GM19395 (cell line): ENCODE results near the gene FHAD1.

ENCODE experiments used
- ATAC-seq: cut with Tn5 transposase; IDR thresholded peaks from one replicate; pipeline ENCODE4 v1.9.1; 2021; ENCODE audit warnings: mild to moderate bottlenecking, moderate library complexity; ENCODE audit not compliant: unreplicated experiment

FHAD1 gene

DNA sequence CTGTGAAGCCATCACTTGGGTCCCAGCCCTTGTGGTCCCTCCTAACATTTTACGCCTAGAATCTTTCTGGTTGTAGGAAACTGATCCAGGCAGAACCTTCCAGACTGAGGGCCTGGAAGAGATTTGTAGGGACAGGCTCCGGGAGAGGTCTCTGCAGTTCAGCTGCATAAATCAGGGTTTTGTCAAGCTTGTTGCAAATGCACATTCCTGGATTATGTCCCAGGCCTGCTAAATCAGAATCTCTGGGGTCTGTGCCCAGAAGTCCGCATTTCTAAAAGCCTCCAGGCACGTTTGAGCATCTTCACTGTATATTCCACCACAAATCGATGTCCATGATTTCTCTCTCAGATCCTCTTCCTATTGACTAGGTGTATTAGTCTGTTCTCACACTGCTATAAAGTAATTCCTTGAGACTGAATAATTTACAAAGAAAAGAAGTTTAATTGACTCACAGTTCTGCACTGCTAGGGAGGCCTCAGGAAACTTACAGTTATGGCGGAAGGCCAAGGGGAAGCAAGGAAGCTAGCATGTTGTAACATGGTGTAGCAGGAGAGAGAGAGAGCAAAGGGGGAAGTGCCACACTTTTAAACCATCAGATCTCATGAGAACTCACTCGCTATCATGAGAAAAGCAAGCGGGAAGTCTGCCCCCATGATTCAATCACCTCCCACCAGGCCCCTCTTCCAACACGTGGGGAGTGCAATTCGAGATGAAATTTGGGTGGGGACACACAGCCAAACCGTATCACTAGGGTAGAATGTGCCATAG, 1.2 kb upstream of the FHAD1 start:
- ATAC-seq: no peak

DNA sequence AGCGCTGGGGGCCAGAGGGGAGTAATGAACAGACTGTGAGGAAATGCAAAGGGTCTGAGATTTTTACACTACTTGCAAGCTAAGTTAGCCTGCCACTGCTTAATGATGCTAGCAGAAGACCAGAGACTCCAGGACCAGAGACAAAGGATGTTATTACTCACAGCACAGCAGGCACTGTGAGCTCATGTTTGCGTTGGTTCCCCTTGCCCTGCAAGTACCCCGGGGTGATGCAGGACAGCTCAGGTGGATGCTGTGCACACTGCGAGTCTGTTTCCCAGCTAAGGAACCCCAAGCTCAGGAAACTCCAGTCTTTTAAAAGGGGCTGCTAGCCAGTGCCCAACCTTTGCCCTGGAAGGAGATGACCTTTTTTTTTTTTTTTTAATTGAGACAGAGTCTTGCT, 1.2 kb downstream of the FHAD1 start:
- ATAC-seq: no peak

DNA sequence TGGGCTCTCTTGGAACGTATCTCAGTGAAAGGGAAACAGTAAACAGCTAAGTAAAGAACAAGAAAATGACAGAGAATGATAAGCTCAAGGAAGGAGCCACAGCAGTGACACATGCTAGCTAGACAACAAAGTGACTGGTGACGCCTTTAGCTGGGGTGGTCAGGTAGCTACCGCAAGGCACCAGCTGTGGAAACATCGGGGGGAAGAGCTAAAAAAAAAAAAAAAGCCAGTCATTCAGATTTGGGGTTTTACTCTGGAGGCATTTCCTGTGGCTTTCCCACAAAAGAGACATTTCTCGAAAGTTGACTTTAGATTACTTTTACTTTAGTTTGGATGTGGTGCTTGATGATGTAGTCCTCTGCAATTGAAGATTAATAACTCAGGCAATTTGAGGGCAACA, 2.1 kb downstream of the FHAD1 start:
- ATAC-seq: no peak

DNA sequence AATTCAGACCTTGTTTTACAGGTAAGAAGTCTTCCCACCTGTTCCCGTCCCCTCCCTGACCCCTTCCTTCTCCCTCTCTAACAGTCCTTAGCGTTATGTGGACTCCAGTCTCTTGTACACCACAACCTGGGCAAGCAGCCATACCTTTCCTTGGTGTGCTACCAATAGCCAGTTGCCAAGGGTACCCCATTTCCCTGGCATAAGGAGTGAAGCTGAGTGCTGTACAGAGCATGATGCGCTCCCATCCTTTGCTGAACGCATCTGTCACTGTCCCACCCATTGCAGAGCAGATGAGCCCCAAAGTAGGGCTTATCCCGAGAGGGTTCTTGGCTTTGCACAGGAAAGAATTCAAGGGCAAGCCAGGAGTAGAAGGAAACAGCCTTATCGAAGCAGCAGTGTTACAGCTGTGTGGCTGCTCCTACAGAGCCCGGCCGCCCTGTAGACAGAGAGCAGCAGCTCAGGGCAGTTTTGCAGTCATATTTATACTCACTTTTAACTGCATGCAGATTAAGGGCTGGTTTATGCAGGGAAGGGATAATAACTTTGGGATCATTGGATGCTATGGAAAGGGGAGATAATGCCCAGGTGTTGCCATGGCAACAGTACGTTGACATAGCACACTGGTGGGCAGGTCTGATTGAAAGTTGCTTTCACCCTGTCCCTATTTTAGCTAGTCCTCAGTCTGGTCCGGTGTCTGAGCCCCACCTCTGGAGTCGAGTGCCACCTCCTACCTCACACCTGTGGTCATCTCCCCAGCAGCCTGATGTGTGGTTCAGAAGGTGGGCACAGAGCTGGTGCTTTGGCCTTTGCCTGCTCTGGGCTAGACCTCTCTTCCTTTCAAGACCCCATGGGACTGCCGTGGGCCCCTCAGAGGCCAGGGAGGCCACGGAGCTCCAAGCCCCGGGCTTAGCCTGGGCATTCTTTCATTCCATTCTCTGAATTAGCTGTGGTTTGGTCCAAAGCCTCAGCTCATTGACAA, 5.1 kb downstream of the FHAD1 start:
- ATAC-seq: no peak

DNA sequence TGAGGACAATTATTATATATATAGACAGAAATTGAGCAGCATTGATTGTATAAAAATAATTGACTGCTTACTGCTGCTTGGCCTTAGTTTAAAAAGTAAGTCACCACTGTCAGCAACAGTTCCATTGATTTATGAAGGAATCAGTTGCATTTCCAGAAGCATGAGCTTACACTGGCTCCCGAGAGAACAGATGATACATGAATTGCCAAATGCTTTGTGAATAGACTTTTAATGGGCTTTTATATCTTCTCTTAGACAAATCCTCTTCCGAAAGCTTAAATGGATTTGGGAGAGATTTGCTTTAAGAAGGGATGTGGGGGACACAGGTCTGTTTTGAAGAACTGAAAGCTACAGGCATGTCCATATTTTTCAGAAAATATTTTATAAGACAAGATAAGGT, 7.5 kb downstream of the FHAD1 start:
- no peak for ATAC-seq

DNA sequence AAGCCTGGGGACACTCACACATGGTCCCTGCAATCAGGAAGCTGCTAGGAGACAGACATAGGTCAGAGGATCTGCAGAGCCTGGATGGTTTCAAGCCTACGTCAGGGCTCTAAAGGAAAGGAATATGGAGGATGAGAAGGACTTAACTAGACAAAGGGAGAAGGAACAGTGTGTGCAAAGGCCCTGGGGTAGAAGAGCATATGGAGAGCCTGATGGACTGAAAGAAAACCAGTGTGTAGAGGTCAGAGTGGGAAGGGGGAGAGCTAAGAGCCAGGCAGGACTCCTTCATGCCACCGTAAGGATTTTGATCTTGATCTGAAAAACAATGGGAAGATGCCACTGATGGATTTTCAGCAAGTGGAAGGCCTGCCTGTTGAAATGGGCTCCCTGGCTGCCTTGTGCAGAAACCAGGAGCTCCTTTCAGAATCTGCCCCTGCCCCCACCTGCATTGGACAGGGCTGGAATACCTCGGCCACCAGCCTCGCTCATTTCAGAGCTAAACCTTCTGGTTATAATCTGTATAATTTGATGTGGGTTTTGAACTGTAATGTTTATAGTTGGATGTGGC, 8.6 kb downstream of the FHAD1 start:
- no peak for ATAC-seq

DNA sequence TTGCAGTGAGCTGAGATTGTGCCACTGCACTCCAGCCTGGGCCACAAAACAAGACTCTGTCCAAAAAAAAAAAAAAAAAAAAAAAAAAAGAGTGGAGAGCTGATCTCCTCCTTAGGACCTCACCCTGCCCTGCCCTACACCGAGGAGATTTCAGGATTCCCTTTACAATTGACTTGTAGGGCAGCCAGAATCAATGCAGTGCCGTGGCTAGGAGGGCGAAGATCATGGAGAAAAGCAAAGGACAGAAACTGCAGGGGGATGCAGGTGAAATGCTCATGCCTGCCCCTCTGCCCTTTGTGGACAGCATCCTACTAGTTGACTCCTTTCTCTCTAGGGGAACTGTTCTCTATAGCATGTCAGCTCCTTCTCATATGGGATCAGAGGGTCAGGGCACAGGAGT, 9.6 kb downstream of the FHAD1 start:
- ATAC-seq: no peak

DNA sequence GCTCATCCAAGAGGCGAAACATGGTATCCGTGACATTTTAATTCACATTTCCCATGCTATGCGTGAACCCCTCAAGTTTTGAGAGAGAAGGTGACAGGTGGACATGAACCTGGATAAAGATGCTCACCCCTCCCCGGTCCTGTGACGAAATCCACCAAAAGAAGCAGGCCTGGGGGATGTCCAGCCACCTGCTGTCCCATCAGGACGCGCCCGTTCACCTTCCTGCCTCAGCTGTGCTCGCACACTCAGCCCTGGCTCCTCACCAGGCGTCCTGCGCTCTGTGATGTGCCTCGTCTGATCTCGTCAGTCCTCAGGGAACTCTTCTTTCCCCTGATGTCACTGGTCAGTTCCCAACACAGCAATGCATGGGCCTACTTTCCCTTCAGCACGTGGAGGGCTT, 10.3 kb downstream of the FHAD1 start:
- ATAC-seq: no peak

DNA sequence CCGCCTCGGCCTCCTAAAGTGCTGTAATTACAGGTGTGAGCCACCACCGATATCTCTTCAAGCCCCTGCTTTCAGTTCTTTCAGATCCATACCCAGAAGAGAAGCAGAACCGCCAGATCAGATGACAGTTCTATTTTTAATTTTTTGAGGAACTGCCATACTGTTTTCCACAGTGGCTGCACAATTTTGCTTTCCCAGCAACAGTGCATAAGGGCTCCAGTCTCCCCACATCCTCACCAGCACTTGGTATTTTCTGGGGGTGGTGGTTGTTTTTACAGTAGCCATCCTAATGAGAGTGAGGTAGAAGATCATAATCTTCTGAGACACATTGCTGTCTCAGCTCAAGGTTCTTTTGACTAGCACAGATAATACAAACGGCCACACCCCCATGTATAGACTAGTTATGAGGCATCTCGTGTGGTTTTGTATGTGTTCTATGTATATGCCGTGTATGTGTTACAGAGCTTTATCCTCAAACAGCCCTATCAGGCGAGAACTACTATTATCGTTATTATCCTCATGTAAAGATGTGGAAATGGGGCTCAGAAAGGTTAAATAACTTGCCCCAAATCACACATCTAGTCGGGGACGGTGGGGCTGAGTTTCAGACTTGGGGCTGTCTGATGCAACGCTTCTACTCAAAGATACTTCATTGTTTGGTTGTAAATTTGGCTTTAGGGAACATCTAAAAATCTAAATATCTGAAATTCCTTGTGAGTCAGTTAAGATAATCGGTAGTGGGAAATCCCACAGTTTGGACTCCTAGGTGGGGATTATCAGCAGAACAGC, 12.0 kb downstream of the FHAD1 start:
- no peak for ATAC-seq

DNA sequence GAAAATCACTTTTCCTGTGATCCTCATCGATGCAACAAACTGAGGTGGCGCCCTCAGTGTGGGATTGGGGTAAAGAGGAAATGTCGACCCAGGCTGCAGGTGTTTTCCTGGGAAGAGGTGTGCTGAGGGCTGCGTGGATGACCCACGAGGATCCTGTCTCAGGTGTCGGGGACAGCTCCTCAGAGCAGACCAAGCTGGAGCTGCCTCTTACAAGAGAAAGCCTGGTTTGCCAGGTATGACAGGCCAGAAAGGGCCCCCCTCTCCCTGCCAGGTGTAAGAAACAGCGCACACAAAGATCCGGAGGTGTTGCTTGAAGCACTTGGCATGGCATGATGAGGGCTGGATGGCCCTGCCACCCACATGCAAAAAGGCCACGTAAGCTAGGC, 12.6 kb downstream of the FHAD1 start:
- ATAC-seq: no peak

DNA sequence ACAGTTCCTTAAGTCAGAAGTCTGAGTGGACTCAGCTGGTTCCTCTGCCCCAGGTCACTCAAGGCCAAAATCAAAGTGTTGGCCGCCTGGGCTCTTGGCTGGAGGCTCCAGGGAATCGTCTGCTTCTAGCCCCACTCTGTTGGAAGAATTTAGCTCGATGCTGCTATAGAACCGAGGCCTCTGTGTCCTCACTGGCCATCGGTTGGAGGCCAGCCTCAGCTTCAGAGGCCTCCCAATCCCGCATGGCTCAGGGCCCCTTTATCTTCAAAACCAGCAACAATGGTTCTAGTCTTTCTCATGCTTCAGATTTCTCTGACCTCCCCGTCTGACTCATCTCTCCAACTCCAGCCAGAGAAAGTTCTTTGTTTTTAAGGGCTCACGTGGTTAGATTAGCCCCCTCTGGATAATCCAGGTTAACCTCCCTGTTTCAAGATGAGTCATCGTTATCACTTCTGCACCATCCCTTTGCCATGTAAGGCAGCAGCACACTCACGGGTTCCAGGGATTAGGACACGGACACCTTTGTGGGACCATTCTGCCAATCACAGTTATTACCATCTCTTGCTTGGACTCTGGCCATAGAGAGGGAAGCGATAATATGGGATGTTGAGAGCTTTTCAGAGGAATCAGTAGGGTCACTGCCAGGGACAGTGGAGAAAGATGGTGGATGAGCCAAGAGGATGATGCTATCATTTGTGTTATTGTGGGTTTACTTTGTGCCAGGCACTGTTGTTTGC, 13.6 kb downstream of the FHAD1 start:
- no peak for ATAC-seq

DNA sequence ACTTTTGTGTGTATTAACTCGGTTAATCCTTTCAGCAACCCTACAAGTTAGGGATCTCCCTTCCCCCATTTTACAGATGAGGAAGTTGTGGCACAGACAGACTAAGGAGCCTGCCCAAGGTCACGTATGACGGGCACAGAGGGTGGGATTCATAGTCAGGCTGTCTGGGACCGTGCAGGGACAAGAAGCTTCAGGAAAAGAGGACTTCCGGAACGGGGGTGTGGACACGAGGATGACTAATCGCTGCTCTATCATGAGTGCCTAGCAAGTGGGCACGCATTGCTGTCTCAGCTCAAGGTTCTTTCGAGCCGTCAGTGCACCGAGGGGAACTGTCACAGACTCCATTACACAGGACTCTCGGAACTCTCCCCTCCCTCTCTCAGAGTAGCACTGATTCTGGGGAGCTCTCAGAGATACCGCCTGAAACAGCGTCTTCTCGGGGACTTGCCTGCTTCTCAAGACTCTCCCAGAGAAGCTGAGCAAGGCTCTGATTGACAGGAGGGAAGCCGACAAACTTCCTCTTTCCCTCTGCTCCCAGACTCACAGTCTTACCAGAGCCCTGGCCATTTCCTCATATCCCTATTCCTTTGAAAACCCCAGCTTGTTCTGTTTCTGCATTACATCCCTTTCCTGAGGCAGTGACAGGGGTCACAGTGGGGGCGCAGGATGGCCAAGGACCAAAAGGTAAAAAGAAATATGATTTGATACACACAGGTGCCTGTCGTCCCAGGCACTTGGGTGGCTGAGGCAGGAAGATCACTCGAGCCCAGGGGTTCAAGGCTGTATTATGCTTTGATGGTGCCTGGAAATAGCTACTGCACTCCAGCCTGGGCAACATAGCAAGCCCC, 14.4 kb downstream of the FHAD1 start:
- ATAC-seq: no peak

DNA sequence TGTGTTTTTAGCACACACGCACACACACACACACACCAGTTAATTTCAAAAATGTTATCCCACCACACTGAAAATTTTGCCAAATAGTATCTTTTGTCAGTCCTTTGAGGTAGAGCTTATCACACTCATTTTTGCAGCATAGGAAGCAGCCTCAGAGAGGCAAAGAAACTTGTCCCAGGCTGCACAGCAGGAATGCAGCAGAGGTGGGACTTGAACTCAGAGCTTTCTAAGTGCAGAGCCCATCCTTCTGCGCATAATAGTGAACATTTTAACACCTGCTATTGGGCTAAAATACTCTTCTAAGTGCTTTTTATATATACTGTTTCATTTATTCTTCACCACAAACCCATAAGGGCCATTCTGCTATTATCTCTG, 15.0 kb downstream of the FHAD1 start:
- no peak for ATAC-seq

DNA sequence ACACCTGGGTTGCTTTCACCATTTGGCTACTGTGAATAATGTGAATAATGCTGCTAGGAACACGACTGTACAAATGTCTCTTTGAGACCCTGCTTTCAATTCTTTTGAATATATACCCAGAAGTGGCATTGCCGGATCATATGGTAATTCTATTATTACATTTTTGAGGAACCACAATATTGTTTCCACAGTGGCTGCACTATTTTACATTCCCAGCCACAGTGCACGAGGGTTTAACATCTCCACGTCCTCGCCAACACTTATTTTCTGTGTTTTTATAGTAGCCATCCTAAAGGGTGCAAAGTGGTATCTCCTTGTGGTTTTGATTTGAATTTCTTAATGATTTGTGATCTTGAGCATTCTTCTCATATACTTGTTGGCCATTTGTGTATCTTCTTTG, 15.7 kb downstream of the FHAD1 start:
- ATAC-seq: no peak

DNA sequence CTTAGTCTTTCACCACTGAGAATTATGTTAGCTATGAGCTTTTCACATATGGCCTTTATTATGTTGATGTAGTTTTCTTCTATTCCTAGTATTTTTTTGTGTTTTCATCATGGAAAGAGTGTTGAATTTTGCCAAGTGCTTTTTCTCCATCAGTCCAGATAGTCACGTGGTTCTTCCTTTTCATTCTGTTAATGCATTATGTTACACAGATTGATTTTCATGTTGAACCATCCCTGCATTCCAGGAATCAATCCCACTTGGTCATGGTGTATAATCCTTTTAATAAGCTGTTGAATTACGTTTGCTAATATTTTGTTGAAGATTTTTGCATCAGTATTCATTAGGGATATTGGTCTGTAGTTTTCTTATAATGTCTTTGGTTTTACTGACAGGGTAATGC, 17.7 kb downstream of the FHAD1 start:
- ATAC-seq: no peak

DNA sequence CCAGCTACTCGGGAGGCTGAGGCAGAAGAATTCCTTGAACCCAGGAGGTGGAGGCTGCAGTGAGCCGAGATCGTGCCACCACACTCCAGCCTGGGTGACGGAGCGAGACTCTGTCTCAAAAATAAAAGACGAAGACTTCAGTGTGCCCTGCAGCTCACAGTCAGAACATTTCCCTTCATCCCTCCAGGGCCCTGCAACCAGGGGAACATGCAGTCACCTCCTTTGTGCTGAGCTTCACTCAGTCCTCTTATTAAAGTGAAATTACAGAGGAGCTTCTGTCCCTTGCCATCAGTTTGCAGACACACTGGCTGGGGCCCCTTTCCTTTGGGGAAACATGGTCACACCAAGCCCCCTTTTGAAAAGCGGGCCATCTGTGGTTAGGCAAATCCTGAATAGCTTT, 24.2 kb downstream of the FHAD1 start:
- no peak for ATAC-seq

DNA sequence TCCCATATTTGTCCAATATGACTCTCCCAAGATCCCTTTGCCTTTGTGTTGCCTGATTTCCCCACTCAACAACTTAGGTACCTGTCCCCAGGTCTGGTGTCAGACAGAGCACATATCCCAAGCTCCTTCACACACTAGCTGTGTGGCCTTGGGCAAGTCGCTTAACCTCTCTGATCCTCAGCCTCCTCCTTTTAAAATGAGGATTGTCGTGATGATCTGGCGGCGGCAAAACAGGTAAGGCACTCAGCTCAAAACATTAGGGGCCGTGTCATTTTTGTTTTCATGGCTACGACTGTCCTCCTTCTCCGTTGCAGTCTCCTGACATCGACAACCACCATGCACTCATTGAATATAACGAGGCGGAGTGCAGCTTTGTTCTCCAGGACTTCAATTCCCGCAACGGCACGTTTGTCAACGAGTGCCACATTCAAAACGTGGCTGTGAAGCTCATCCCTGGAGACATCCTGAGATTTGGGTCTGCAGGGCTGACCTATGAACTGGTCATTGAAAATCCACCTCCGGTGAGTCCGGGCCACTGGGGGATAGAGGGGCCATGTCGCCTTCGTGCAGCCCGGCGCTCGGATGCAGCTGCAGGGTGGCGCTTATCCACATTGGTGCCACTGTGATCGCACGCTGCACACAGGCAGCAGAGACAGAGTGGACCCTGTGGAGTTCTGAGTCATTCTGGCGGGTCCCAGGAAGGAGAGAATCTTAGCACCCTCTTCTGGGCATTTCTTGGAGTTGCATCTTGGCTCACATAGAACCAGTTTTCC, 25.2 kb downstream of the FHAD1 start:
- no peak for ATAC-seq

DNA sequence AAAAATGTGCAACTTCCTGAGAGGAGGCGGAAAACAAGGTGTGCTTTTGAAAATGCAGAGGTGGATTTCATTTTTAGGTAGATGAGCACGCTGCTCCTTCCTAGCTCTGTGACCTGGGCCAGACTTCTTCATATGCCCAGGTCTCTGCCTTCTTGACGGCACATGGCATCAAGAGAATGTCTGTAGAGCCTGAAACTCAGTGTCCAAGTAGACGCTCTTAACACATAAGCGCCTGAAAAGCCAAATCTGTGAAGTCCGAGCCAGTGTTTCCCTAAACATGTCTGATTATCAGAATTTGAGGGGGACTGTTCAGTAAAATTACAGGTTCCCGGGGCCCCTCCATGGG, 25.7 kb downstream of the FHAD1 start:
- no peak for ATAC-seq

DNA sequence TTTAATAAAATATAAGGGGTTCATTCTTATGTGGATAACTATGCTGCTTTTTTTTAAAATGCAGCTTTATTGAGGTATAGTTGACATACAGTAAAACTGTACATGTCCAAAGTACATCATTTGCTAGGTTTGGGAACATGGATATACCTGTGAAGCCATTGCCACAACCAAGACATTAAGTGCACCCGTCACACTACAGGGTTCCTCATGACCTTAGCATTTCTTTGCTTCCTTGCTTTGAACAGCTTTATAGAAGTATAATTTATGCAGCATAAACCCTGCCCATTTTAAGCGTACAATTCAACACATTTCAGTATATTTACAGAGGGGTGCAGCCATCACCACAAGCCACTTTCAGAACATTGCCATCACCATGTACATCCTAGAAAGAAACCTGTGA, 26.3 kb downstream of the FHAD1 start:
- ATAC-seq: no peak
